ENCODE measurements around the gene RAB15. TPM values are rescaled to one million over a fixed set of nuclear protein-coding genes. Genes with fewer than 3 reads are reported as not detected.

Gene RAB15
- total and polyA plus RNA-seq, 8 donors: 1.2 to 20.3 (median 11.5) TPM

GRCh38 chr14:64906022-64906421 lies 66.1 kb downstream of the RAB15 start:
- Histone ChIP-seq H3K4me3 (no peak overlapping the region), H3K27me3 (peaks cover 0 to 10% (median 3%) of the 10 kb centered on the region in 3 donors), H3K4me1 (no peaks in the 10 kb centered on the region), H3K36me3 (no peaks in the 10 kb centered on the region), H3K27ac (no peak overlapping the region), H3K9me3 (no peaks in the 10 kb centered on the region)
- DNase-seq: no peak
- intact Hi-C loops (cut with DNase I; ENCODE audit: low total_unique reads): loop anchor here (10.0 kb wide), 1 partner anchor 231 kb away; no protein-coding TSS in a partner anchor
- 71 to 80% (median 75%) methylated on average over 6 of the region's 6 CpGs for WGBS, 5 donors
- TF ChIP-seq CTCF (IDR thresholded peaks at IDR 0.05): no peak
- TF ChIP-seq EP300 (IDR thresholded peaks at IDR 0.05): no peak
- no peak for TF ChIP-seq POLR2A (IDR thresholded peaks at IDR 0.05)
- no peak for TF ChIP-seq POLR2AphosphoS5 (IDR thresholded peaks at IDR 0.05)

GRCh38 chr14:64899958-64900357 lies 72.2 kb downstream of the RAB15 start:
- H3K27me3 ChIP-seq: no peaks in the 10 kb centered on the region
- intact Hi-C loops (cut with DNase I; ENCODE audit: low total_unique reads): loop anchor here (10.0 kb wide), 1 partner anchor 225 kb away; no protein-coding TSS in a partner anchor
- no peak overlapping the region for H3K27ac ChIP-seq
- no peak for DNase-seq
- WGBS, 5 donors: 64 to 82% (median 69%) methylated on average over 1 of the region's 1 CpG
- H3K9me3 ChIP-seq: no peaks in the 10 kb centered on the region
- no peaks in the 10 kb centered on the region for H3K4me1 ChIP-seq
- TF ChIP-seq POLR2AphosphoS5 (IDR thresholded peaks at IDR 0.05): no peak
- H3K36me3 ChIP-seq: no peaks in the 10 kb centered on the region
- no peak overlapping the region for H3K4me3 ChIP-seq

Small RNA genes within 50 kb of the gene (small RNA-seq; reads per million reads assigned to genes)
- 0 reads per million in 4 donors for gene RPPH1-2P

Other genes starting within 250 kb of the RAB15 start
- 1 to 10 TPM in 2 of 5 donors, under 1 TPM in 1, not detected in 2; under 0.01 to 3.5 (median 1.0) TPM for gene SPTB, start 92.4 kb downstream of the RAB15 start, total RNA-seq
- gene SPTB, start 92.4 kb downstream of the RAB15 start, polyA plus RNA-seq: under 1 TPM; 0.18 to 0.92 (median 0.19) TPM
- gene CHURC1, start 57.9 kb downstream of the RAB15 start, total RNA-seq: 100 to 1,000 TPM in 1 of 5 donors, 10 to 100 TPM in 4; 20.4 to 102 (median 43.3) TPM
- gene CHURC1, start 57.9 kb downstream of the RAB15 start, polyA plus RNA-seq: 10 to 100 TPM; 40.0 to 53.2 (median 41.7) TPM
- 100 to 1,000 TPM in 2 of 5 donors, 10 to 100 TPM in 3; 22.8 to 298 (median 48.4) TPM for gene GPX2, start 29.6 kb downstream of the RAB15 start, total RNA-seq
- 100 to 1,000 TPM; 167 to 464 (median 301) TPM for gene GPX2, start 29.6 kb downstream of the RAB15 start, polyA plus RNA-seq
- 10 to 100 TPM in 2 of 5 donors, 1 to 10 TPM in 2, not detected in 1; 2.9 to 18.3 (median 8.1) TPM for gene FNTB, start 14.6 kb upstream of the RAB15 start, total RNA-seq
- 10 to 100 TPM in 1 of 3 donors, 1 to 10 TPM in 2; 6.1 to 10.6 (median 6.3) TPM for gene FNTB, start 14.6 kb upstream of the RAB15 start, polyA plus RNA-seq
- 10 to 100 TPM; 21.4 to 64.9 (median 51.3) TPM for gene MAX, start 130.2 kb upstream of the RAB15 start, total RNA-seq
- gene MAX, start 130.2 kb upstream of the RAB15 start, polyA plus RNA-seq: 10 to 100 TPM; 42.8 to 51.5 (median 44.1) TPM

All from stomach (tissue), 9 donors.